A549 (cell line): ENCODE measurements around the gene ZNF750.

ENCODE experiments used
- BHLHE40 ChIP-seq: IDR thresholded peaks from 2 replicates; pipeline ENCODE4 v1.6.1; 2012; ENCODE audit warnings: low read depth, low read length, inconsistent platforms
- CBX8 ChIP-seq: fragments of 200-600 bp; sonication (generic); IDR thresholded peaks from 2 replicates; pipeline ENCODE4 v1.6.1; 2016
- CTCF ChIP-seq: fragments of >200 bp; sonication (Bioruptor Twin); formaldehyde crosslinking; IDR thresholded peaks from 3 replicates; pipeline ENCODE4 v1.5.1; 2016
- EHMT2 ChIP-seq: fragments of 200-600 bp; sonication (generic); IDR thresholded peaks from 2 replicates; pipeline ENCODE4 v1.6.1; 2016; ENCODE audit warnings: antibody characterized with exemption, low read depth, mild to moderate bottlenecking, moderate library complexity
- HOXB13 ChIP-seq: fragments of 250-450 bp; sonication (Bioruptor Pico); IDR thresholded peaks from 2 replicates; pipeline ENCODE4 v1.5.0; 2020; ENCODE audit warnings: low read depth, mild to moderate bottlenecking, moderate library complexity
- HOXB5 ChIP-seq: fragments of 250-450 bp; sonication (Bioruptor Pico); IDR thresholded peaks from 2 replicates; pipeline ENCODE4 v1.5.0; 2020; ENCODE audit warnings: mild to moderate bottlenecking, moderate library complexity
- KDM1A ChIP-seq: fragments of 200-600 bp; sonication (generic); IDR thresholded peaks from 2 replicates; pipeline ENCODE4 v1.6.1; 2016; ENCODE audit warnings: low read depth, mild to moderate bottlenecking
- KDM5A ChIP-seq: fragments of 200-600 bp; sonication (generic); IDR thresholded peaks from 2 replicates; pipeline ENCODE4 v1.6.1; 2016; ENCODE audit warnings: antibody characterized with exemption, mild to moderate bottlenecking
- MAZ ChIP-seq: fragments of 150-350 bp; IDR thresholded peaks from 2 replicates; pipeline ENCODE4 v1.6.1; 2014; ENCODE audit warnings: antibody characterized with exemption, low read depth, low read length, borderline replicate concordance
- NR3C1 ChIP-seq: fragments of >200 bp; sonication (Bioruptor Twin); formaldehyde crosslinking; IDR thresholded peaks from 3 replicates; pipeline ENCODE4 v1.6.1; 2017
- POLR2A ChIP-seq: IDR thresholded peaks from 2 replicates; pipeline ENCODE4 v1.6.1; 2012; ENCODE audit warnings: mild to moderate bottlenecking, low read length
- RFX5 ChIP-seq: fragments of 450-650 bp; IDR thresholded peaks from 2 replicates; pipeline ENCODE4 v1.7.1; 2014; ENCODE audit warnings: antibody characterized with exemption, mild to moderate bottlenecking, moderate library complexity
- RNF2 ChIP-seq: fragments of 200-600 bp; sonication (generic); IDR thresholded peaks from 2 replicates; pipeline ENCODE4 v1.6.1; 2016; ENCODE audit warnings: low read depth, mild to moderate bottlenecking, antibody characterized with exemption, moderate library complexity, borderline replicate concordance
- ZC3H11A ChIP-seq: fragments of 450-650 bp; IDR thresholded peaks from 2 replicates; pipeline ENCODE4 v1.6.1; 2014; ENCODE audit warnings: antibody characterized with exemption, mild to moderate bottlenecking

GRCh38 chr17:82851381-82851780, 11.6 kb upstream of the ZNF750 start:
- TF ChIP-seq POLR2A (no peak), NR3C1 (no peak), CTCF (no peak), HOXB5 (CRISPR knock-in tag) (no peak), BHLHE40 (no peak), RFX5 (no peak), ZC3H11A (no peak), KDM5A (no peak), KDM1A (no peak), MAZ (no peak), HOXB13 (no peak), CBX8 (no peak), EHMT2 (no peak), RNF2 (no peak)
